ENCODE data around the gene TPSAB1.

DNA sequence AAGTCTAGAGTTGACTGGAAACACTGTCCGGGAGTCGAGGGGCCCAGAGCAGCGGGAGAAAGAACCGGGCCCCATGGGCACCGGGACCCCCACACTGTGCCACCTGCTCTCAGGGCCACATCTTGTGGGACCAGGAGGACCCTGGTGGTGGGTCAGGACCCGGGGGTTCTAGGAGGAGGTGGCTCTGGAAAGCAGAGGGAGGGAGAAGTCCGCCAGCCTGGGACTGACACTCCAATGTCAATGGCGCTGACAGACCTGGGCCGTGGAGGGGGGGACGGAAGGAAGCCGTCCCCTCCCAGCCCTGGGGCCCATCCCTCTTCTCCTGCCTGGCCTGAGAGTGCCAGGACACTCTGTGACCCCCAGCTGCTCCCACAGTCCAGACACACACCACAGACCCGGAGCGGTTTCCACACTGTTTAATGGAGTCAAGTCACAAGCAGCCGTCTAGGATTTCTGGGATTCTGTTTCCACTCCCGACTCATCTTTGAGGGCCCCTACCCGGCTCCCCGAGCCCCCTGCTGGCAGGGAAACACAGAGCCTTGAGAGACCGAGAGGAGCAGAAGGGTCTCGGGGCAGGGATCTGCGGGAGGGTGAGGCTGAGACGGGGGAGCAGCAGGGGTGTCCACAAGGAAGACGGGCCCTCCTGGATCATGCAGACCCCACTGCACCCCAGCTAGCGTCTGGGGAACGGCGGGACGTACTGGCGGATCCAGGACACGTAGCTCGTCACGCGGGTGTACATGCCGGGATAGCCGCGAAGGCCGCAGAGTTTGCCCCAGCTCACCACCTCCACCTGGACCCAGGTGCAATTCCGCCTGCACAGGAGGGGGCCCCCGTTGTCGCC, 45.4 kb downstream of the TPSAB1 start:
- TF ChIP-seq EZH2 (IDR thresholded peaks at IDR 0.05; ENCODE audit: insufficient read depth, poor library complexity, severe bottlenecking) (no peak), EZH2phosphoT487 (IDR thresholded peaks at IDR 0.05; ENCODE audit: insufficient read depth, low read depth) (no peak)
